Esophagus squamous epithelium (tissue), 5 donors: ENCODE results near the gene ADGRG2. TPM values are rescaled to one million over a fixed set of nuclear protein-coding genes. Genes with fewer than 3 reads are reported as not detected.

Experiments
- DNase-seq: peaks from one replicate; lab custom pipeline; 2025; lab: John Stamatoyannopoulos, UW
- H3K27ac ChIP-seq, 4 donors: fragments of 200-600 bp; sonication (generic); one replicate each; pipeline ENCODE4 v1.5.1; 2016 to 2019; ENCODE audit warnings: mild to moderate bottlenecking in 1 of 4
- H3K27me3 ChIP-seq, 4 donors: fragments of 200-600 bp; sonication (generic); 1 replicate in 3 of 4; 2 replicates in 1 of 4; pipeline versions ENCODE4 v1.5.1 to v1.6.0; 2017 to 2021; ENCODE audit warnings: antibody characterized with exemption in 1 of 4
- H3K36me3 ChIP-seq, 3 donors: fragments of 200-600 bp; sonication (generic); one replicate each; pipeline ENCODE4 v1.5.1; 2016 to 2019
- H3K4me1 ChIP-seq, 3 donors: fragments of 200-600 bp; sonication (generic); one replicate each; pipeline ENCODE4 v1.5.1; 2017 to 2019
- H3K4me3 ChIP-seq, 4 donors: fragments of 200-600 bp; sonication (generic); 1 replicate in 3 of 4; 2 replicates in 1 of 4; pipeline ENCODE4 v1.5.1; 2016 to 2019; ENCODE audit warnings: mild to moderate bottlenecking in 2 of 4, moderate library complexity in 1 of 4
- H3K9me3 ChIP-seq, 3 donors: fragments of 200-600 bp; sonication (generic); one replicate each; pipeline ENCODE4 v1.5.1; 2016 to 2019
- POLR2A ChIP-seq, 4 donors: fragments of 450-650 bp; IDR thresholded peaks; one replicate each; pipeline ENCODE4 v1.6.1; 2017; ENCODE audit warnings: antibody characterized with exemption in 4 of 4, mild to moderate bottlenecking in 4 of 4, moderate library complexity in 3 of 4
- WGBS, 2 donors: methylation state at CpG; one replicate each; pipeline ENCODE4 v1.1.5; 2018; 5-methylcytosine and 5-hydroxymethylcytosine counted together
- intact Hi-C: fragments of 100-400 bp; cut with DNase I; formaldehyde crosslinking; loops from one replicate; pipeline ENCODE4 v1.15.0; 2022
- total RNA-seq, 4 donors: library from RNA; depleted of rRNA; stranded (reverse); fragments of >200 nt; gene quantifications; one replicate each; pipeline ENCODE4 v1.1.0, GENCODE V29; 2016
- TF ChIP-seq, protein P1 (sequence below), 6 experiments: fragments of 450-650 bp in 4 of 6; fragments of 200-600 bp in 2 of 6; sonication (generic) in 2 of 6; IDR thresholded peaks; one replicate each; pipeline ENCODE4 v1.5.1; 2016 to 2019; ENCODE audit warnings: antibody characterized with exemption in 6 of 6, mild to moderate bottlenecking in 4 of 6, moderate library complexity in 4 of 6
- donor health status: DM: yes; HTN: yes; CAD: no.

ADGRG2 gene
- total RNA-seq, 4 donors from 2014 or later = 0.15 to 1.1 (median 0.56) TPM

DNA sequence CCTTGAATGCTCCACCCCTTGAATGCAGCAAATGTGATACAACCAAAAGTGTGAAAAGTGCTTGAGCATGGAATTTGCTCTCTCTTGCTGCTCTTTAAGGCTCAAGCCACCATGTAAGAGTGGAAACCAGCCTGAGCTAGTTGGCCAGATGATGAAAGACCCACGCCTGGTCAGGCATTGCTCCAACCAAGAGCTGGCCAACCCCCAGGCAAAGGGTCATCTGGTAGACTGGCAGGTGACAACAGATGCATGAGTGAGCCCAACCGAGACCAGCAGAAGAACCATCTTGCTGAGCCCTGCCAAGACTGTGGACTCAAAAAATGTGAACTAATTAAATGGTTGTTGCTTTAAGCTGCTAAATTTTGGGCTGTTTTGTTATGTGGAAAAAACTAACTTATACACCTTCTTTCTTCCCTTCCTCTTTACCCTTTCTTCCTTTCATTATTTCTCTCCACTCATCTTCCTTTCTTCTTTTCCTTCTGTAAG is 32.7 kb downstream of the ADGRG2 start:
- H3K9me3 ChIP-seq = peaks cover 0 to 6% (median 0%) of the 10 kb centered on the region in 3 donors
- H3K4me1 ChIP-seq = no peaks in the 10 kb centered on the region
- H3K4me3 ChIP-seq = no peak overlapping the region
- H3K36me3 ChIP-seq = no peaks in the 10 kb centered on the region
- intact Hi-C loops = no loop called here
- no peak overlapping the region for H3K27ac ChIP-seq
- DNase-seq = no peak
- 40 to 54% methylated on average over 1 to 2 of the region's 2 CpGs for WGBS, 2 donors
- no peaks in the 10 kb centered on the region for H3K27me3 ChIP-seq
- TF ChIP-seq, protein P1, sequence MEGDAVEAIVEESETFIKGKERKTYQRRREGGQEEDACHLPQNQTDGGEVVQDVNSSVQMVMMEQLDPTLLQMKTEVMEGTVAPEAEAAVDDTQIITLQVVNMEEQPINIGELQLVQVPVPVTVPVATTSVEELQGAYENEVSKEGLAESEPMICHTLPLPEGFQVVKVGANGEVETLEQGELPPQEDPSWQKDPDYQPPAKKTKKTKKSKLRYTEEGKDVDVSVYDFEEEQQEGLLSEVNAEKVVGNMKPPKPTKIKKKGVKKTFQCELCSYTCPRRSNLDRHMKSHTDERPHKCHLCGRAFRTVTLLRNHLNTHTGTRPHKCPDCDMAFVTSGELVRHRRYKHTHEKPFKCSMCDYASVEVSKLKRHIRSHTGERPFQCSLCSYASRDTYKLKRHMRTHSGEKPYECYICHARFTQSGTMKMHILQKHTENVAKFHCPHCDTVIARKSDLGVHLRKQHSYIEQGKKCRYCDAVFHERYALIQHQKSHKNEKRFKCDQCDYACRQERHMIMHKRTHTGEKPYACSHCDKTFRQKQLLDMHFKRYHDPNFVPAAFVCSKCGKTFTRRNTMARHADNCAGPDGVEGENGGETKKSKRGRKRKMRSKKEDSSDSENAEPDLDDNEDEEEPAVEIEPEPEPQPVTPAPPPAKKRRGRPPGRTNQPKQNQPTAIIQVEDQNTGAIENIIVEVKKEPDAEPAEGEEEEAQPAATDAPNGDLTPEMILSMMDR (IDR thresholded peaks at IDR 0.05) = no peak
- no peak for TF ChIP-seq POLR2A (IDR thresholded peaks at IDR 0.05)

GRCh38 chrX:19086102-19086772 is 36.0 kb downstream of the ADGRG2 start:
- no peak for TF ChIP-seq POLR2A (IDR thresholded peaks at IDR 0.05)
- Histone ChIP-seq H3K4me1 (no peaks in the 10 kb centered on the region), H3K9me3 (peaks cover 0 to 6% (median 0%) of the 10 kb centered on the region in 3 donors), H3K27me3 (no peaks in the 10 kb centered on the region), H3K36me3 (no peaks in the 10 kb centered on the region), H3K4me3 (no peak overlapping the region), H3K27ac (no peak overlapping the region)
- intact Hi-C loops = no loop called here
- no peak for DNase-seq
- WGBS, 2 donors = 65 to 75% methylated on average over 4 to 8 of the region's 8 CpGs

- Histone ChIP-seq H3K4me3 (no peak overlapping the region), H3K4me1 (no peaks in the 10 kb centered on the region), H3K27me3 (no peaks in the 10 kb centered on the region), H3K36me3 (no peaks in the 10 kb centered on the region), H3K9me3 (peaks cover 0 to 6% (median 0%) of the 10 kb centered on the region in 3 donors), H3K27ac (no peak overlapping the region)
- no peak for DNase-seq
- TF ChIP-seq POLR2A (IDR thresholded peaks at IDR 0.05) = no peak
- TF ChIP-seq, protein P1 (IDR thresholded peaks at IDR 0.05) = no peak
- 86 to 97% methylated on average over 3 of the region's 3 CpGs for WGBS, 2 donors
- intact Hi-C loops = no loop called here
Measured at GRCh38 chrX:19085666-19086065, 36.6 kb downstream of the ADGRG2 start.

DNA sequence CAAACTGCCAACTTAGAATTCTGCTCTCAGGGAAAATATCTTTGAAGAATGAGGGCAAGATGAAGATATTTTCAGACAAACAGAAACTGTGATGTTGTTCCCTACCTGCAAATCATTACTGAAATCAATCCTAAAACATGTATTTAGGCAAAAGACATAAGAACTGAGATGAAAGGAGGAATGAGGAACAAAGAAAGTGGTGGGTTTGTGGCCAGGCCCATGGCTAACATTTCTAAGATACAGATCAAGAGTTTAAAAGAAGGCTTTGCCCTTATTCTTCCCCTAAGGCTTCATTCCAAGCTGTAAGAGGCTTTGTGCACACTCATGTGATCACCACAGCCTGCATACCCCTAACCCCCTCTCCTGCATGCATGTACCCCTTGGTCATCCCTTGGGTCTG is 46.5 kb downstream of the ADGRG2 start:
- no peaks in the 10 kb centered on the region for H3K9me3 ChIP-seq
- H3K27ac ChIP-seq = no peak overlapping the region
- TF ChIP-seq, protein P1 (IDR thresholded peaks at IDR 0.05) = no peak
- TF ChIP-seq POLR2A (IDR thresholded peaks at IDR 0.05) = no peak
- no peak overlapping the region for H3K4me3 ChIP-seq
- H3K4me1 ChIP-seq = no peaks in the 10 kb centered on the region
- no peak for DNase-seq
- intact Hi-C loops = no loop called here
- no peaks in the 10 kb centered on the region for H3K36me3 ChIP-seq
- H3K27me3 ChIP-seq = no peaks in the 10 kb centered on the region

DNA sequence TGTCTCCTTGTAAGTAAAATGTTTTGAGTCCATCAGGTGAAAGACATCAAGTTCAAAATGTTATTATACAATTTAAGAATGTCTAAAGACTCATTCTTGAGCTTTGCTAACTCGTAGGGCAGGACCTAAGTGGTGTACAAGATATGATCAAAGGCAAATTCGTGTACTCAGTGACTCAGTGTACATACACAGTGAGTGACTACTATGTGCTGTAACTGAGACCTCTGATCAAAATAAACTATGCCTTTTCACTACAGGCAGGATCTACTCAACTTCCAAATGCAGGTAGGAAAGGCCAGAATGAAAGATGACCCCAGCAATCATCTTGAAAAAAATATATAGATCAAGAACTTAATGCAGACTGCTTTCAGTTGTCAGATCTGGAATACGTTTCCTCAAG is 49.9 kb downstream of the ADGRG2 start:
- no peak overlapping the region for H3K27ac ChIP-seq
- TF ChIP-seq, protein P1 (IDR thresholded peaks at IDR 0.05) = no peak
- no peak for TF ChIP-seq POLR2A (IDR thresholded peaks at IDR 0.05)
- no peaks in the 10 kb centered on the region for H3K36me3 ChIP-seq
- no peaks in the 10 kb centered on the region for H3K4me1 ChIP-seq
- no peak overlapping the region for H3K4me3 ChIP-seq
- no peaks in the 10 kb centered on the region for H3K27me3 ChIP-seq
- 43 to 55% methylated on average over 3 of the region's 3 CpGs for WGBS, 2 donors
- no peak for DNase-seq
- H3K9me3 ChIP-seq = no peaks in the 10 kb centered on the region
- intact Hi-C loops = no loop called here
